Measurements from ENCODE around the gene ASPG.

GRCh38 chr14:104102282-104102914, 16.9 kb downstream of the ASPG start:
- TF ChIP-seq CTCF (IDR thresholded peaks at IDR 0.05; ENCODE audit: insufficient read depth, low read length, poor library complexity, severe bottlenecking) (no peak), EZH2phosphoT487 (conservative IDR thresholded peaks at IDR 0.05; ENCODE audit: low read length) (no peak)
